ENCODE results near the gene OPCML.

The OPCML gene

DNA sequence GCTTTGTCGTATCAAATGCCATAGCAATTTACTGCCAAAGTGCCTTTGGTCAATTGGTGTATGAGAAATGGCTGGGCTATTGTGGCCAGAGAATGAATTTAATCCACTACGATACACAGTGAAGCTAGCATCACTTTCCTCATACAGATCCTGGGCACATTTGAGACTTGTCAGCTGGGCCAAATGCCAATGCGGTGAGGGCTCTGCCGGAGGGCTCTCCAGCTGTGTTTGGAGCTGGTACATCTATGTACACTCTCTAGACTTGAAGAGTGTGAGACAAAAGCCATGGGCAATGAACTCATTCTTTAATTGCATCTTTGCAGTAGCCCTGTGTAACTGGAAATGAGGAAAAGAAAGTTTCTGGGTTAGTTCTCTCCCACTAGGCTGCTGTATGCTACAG, 1109.0 kb downstream of the OPCML start:
- Histone ChIP-seq H3K9me2 (replicated peaks; ENCODE audit: insufficient read depth, low read length) (no peaks in the 10 kb centered on the region), H3K4me2 (ENCODE audit: low read depth, low read length) (no peak overlapping the region), H3K4me1 (ENCODE audit: low read length) (no peaks in the 10 kb centered on the region), H3K9ac (ENCODE audit: low read length) (no peak overlapping the region), H3K9me3 (replicated peaks; ENCODE audit: insufficient read depth, low read length) (no peaks in the 10 kb centered on the region), H3K79me2 (ENCODE audit: low read length) (no peaks in the 10 kb centered on the region), H3K27ac (ENCODE audit: low read length) (no peak overlapping the region), H3K27me3 (replicated peaks; ENCODE audit: insufficient read depth, low read length) (no peaks in the 10 kb centered on the region), H3K4me3 (ENCODE audit: low read length) (no peak overlapping the region), H4K20me1 (ENCODE audit: insufficient read depth, low read length) (no peaks in the 10 kb centered on the region), H2AFZ (ENCODE audit: low read length) (no peak overlapping the region), H3F3A (ENCODE audit: insufficient read depth, low read length) (no peaks in the 10 kb centered on the region), H3K36me3 (replicated peaks; ENCODE audit: insufficient read depth, low read length) (no peaks in the 10 kb centered on the region)
- no peak for TF ChIP-seq EZH2 (optimal IDR thresholded peaks at IDR 0.05; ENCODE audit: low read depth, low read length)
- TF ChIP-seq, protein P1, sequence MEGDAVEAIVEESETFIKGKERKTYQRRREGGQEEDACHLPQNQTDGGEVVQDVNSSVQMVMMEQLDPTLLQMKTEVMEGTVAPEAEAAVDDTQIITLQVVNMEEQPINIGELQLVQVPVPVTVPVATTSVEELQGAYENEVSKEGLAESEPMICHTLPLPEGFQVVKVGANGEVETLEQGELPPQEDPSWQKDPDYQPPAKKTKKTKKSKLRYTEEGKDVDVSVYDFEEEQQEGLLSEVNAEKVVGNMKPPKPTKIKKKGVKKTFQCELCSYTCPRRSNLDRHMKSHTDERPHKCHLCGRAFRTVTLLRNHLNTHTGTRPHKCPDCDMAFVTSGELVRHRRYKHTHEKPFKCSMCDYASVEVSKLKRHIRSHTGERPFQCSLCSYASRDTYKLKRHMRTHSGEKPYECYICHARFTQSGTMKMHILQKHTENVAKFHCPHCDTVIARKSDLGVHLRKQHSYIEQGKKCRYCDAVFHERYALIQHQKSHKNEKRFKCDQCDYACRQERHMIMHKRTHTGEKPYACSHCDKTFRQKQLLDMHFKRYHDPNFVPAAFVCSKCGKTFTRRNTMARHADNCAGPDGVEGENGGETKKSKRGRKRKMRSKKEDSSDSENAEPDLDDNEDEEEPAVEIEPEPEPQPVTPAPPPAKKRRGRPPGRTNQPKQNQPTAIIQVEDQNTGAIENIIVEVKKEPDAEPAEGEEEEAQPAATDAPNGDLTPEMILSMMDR (IDR thresholded peaks at IDR 0.05; ENCODE audit: low read length) = no peak
- no peak for TF ChIP-seq EZH2phosphoT487 (IDR thresholded peaks at IDR 0.05; ENCODE audit: low read length)
- DNase-seq = no peak

- H3K27me3 ChIP-seq (replicated peaks; ENCODE audit: insufficient read depth, low read length) = no peaks in the 10 kb centered on the region
- no peak overlapping the region for H3K4me2 ChIP-seq (ENCODE audit: low read depth, low read length)
- H3K9me2 ChIP-seq (replicated peaks; ENCODE audit: insufficient read depth, low read length) = no peaks in the 10 kb centered on the region
- H3F3A ChIP-seq (ENCODE audit: insufficient read depth, low read length) = no peaks in the 10 kb centered on the region
- no peaks in the 10 kb centered on the region for H3K4me1 ChIP-seq (ENCODE audit: low read length)
- H3K9ac ChIP-seq (ENCODE audit: low read length) = no peak overlapping the region
- H3K27ac ChIP-seq (ENCODE audit: low read length) = no peak overlapping the region
- H3K9me3 ChIP-seq (replicated peaks; ENCODE audit: insufficient read depth, low read length) = no peaks in the 10 kb centered on the region
- no peak for DNase-seq
- TF ChIP-seq, protein P1 (IDR thresholded peaks at IDR 0.05; ENCODE audit: low read length) = no peak
- TF ChIP-seq EZH2phosphoT487 (IDR thresholded peaks at IDR 0.05; ENCODE audit: low read length) (no peak), EZH2 (optimal IDR thresholded peaks at IDR 0.05; ENCODE audit: low read depth, low read length) (no peak)
- H3K79me2 ChIP-seq (ENCODE audit: low read length) = no peaks in the 10 kb centered on the region
- H3K4me3 ChIP-seq (ENCODE audit: low read length) = no peak overlapping the region
- H4K20me1 ChIP-seq (ENCODE audit: insufficient read depth, low read length) = no peaks in the 10 kb centered on the region
- no peaks in the 10 kb centered on the region for H3K36me3 ChIP-seq (replicated peaks; ENCODE audit: insufficient read depth, low read length)
- H2AFZ ChIP-seq (ENCODE audit: low read length) = no peak overlapping the region
Measured at GRCh38 chr11:132422722-132423121, 1109.6 kb downstream of the OPCML start.

- Histone ChIP-seq H3F3A (ENCODE audit: insufficient read depth, low read length) (no peaks in the 10 kb centered on the region), H3K36me3 (replicated peaks; ENCODE audit: insufficient read depth, low read length) (no peaks in the 10 kb centered on the region), H3K9ac (ENCODE audit: low read length) (no peak overlapping the region), H3K9me3 (replicated peaks; ENCODE audit: insufficient read depth, low read length) (no peaks in the 10 kb centered on the region), H3K27me3 (replicated peaks; ENCODE audit: insufficient read depth, low read length) (no peaks in the 10 kb centered on the region), H3K4me3 (ENCODE audit: low read length) (no peak overlapping the region), H3K79me2 (ENCODE audit: low read length) (no peaks in the 10 kb centered on the region), H4K20me1 (ENCODE audit: insufficient read depth, low read length) (no peaks in the 10 kb centered on the region), H3K27ac (ENCODE audit: low read length) (no peak overlapping the region), H3K4me1 (ENCODE audit: low read length) (no peaks in the 10 kb centered on the region), H3K9me2 (replicated peaks; ENCODE audit: insufficient read depth, low read length) (no peaks in the 10 kb centered on the region), H2AFZ (ENCODE audit: low read length) (no peak overlapping the region), H3K4me2 (ENCODE audit: low read depth, low read length) (no peak overlapping the region)
- TF ChIP-seq EZH2 (optimal IDR thresholded peaks at IDR 0.05; ENCODE audit: low read depth, low read length) = no peak
- TF ChIP-seq, protein P1 (IDR thresholded peaks at IDR 0.05; ENCODE audit: low read length) = no peak
- TF ChIP-seq EZH2phosphoT487 (IDR thresholded peaks at IDR 0.05; ENCODE audit: low read length) = no peak
- no peak for DNase-seq
Measured at GRCh38 chr11:132421555-132421954, 1110.7 kb downstream of the OPCML start.
